ENCODE measurements around the gene CCDC170. TPM values are rescaled to one million over a fixed set of nuclear protein-coding genes. Genes with fewer than 3 reads are reported as not detected.
"Not testable (repeated sequence)": the region's sequence is repeated elsewhere in the genome, so short reads cannot be mapped to it uniquely, and the experiment has no call there.

CCDC170 gene
- total RNA-seq, 1 donor from 2014 or later = 0.07 TPM

DNA sequence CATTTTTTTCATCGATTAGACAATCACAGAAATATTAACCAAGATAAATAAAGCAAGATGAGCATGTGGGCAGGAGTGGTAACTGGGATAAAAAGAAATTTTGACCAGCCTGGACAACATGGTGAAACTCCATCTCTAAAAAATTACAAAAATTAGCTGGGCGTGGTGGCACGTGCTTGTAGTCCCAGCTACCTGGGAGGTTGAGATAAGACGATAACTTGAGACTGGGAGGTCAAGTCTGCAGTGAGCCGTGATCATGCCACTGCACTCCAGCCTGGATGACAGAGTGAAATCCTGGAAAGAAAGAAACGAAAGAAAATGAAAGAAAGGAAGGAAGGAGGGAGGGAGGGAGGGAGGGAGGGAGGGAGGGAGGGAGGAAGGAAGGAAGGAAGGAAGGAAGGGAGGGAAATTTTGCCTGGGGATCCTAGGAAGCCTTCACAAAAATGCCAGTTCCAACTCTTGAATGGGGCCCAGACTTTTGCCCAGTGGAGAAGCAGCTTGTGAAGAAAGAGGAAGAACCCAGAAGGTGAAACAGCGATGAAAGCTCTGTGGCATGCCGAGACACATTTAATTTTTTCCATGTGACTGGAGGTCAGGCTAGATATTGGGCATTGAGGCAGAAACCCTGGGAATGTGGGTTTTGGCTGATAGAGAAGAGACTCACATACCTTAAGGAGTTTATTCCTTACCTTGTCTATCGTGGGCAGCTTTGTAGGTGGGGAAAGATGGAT is 20.3 kb downstream of the CCDC170 start:
- no peak overlapping the region for H3K9ac ChIP-seq
- H3K4me2 ChIP-seq = no peak overlapping the region
- Mint-ChIP-seq H3K9me3 (peaks cover 9% of the 10 kb centered on the region), H3K27ac (peak overlapping the region; percentile 82), H3K36me3 (no peaks in the 10 kb centered on the region), H3K27me3 (ENCODE audit: insufficient read depth, low read depth) (peaks cover 2% of the 10 kb centered on the region), H3K4me3 (no peak overlapping the region), H3K4me1 (no peaks in the 10 kb centered on the region)
- no peak overlapping the region for H2AFZ ChIP-seq (replicated peaks)
- no peaks in the 10 kb centered on the region for H3K4me1 ChIP-seq
- no peak overlapping the region for H3K27ac ChIP-seq
- no peak for DNase-seq (ENCODE audit: low spot score)
- H3K36me3 ChIP-seq = no peaks in the 10 kb centered on the region
- no peaks in the 10 kb centered on the region for H3K79me2 ChIP-seq (ENCODE audit: low read depth)
- H4K20me1 ChIP-seq (ENCODE audit: low read depth) = no peaks in the 10 kb centered on the region
- H3K4me3 ChIP-seq = no peak overlapping the region
- no peaks in the 10 kb centered on the region for H3F3A ChIP-seq (ENCODE audit: low read depth)
- H3K9me3 ChIP-seq (ENCODE audit: low read depth) = no peaks in the 10 kb centered on the region
- TF ChIP-seq EZH2 (IDR thresholded peaks at IDR 0.05) = no peak
- no peak for TF ChIP-seq CTCF (IDR thresholded peaks at IDR 0.05)
- TF ChIP-seq EZH2phosphoT487 (IDR thresholded peaks at IDR 0.05) = no peak
- no peaks in the 10 kb centered on the region for H3K27me3 ChIP-seq

DNA sequence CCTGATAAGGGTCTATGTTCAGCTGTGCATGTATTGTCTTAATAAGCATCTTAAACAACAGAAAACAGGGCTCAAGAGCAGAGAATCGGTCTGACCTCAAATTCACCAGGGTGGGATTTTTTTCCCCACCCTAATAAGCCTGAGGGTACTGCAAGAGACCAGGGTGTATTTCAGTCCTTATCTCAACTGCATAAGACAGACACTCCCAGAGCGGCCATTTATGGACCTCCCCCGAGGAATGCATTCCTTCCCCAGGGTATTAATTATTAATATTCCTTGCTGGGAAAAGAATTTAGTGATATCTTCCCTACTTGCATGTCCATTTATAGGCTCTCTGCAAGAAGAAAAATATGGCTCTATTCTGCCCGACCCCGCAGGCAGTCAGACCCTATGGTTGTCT is 25.2 kb downstream of the CCDC170 start:
- not testable (repeated sequence) for H3K36me3 ChIP-seq; H3K4me3 Mint-ChIP-seq; H3K27ac ChIP-seq; H3F3A ChIP-seq (ENCODE audit: low read depth); H3K9ac ChIP-seq; H2AFZ ChIP-seq (replicated peaks); H3K4me1 Mint-ChIP-seq; H3K36me3 Mint-ChIP-seq; H3K4me1 ChIP-seq; DNase-seq (ENCODE audit: low spot score); H3K27ac Mint-ChIP-seq; H3K4me2 ChIP-seq; H3K27me3 Mint-ChIP-seq (ENCODE audit: insufficient read depth, low read depth); H3K9me3 ChIP-seq (ENCODE audit: low read depth); H3K79me2 ChIP-seq (ENCODE audit: low read depth); H4K20me1 ChIP-seq (ENCODE audit: low read depth); H3K4me3 ChIP-seq; H3K27me3 ChIP-seq
- H3K9me3 Mint-ChIP-seq = peaks cover 31% of the 10 kb centered on the region

DNA sequence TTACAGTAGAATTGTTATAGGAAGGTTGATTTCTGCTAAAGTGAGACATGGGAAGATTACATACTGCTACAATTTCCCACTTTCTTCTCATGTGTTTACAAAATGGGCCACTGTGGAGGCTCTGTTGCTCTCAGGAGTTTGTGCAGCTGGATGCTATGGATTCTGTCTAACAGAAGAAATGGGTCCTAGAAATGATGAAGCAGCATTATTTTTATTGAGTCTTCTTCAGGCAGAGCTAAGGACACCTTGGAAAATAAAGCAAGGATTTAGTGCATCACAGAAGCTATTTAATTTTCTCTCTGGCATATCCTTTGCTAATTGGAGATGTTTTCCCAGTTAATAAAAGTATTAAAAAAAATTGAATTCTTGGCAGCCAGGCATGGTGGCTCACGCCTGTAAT is 29.2 kb downstream of the CCDC170 start:
- Histone ChIP-seq H3F3A (ENCODE audit: low read depth) (no peaks in the 10 kb centered on the region), H4K20me1 (ENCODE audit: low read depth) (no peaks in the 10 kb centered on the region), H3K9ac (no peak overlapping the region), H3K4me1 (no peaks in the 10 kb centered on the region), H3K27me3 (no peaks in the 10 kb centered on the region), H3K4me3 (no peak overlapping the region), H3K4me2 (no peak overlapping the region), H3K27ac (no peak overlapping the region), H3K79me2 (ENCODE audit: low read depth) (no peaks in the 10 kb centered on the region), H2AFZ (replicated peaks) (no peak overlapping the region), H3K36me3 (no peaks in the 10 kb centered on the region), H3K9me3 (ENCODE audit: low read depth) (no peaks in the 10 kb centered on the region)
- Mint-ChIP-seq H3K4me3 (no peak overlapping the region), H3K27me3 (ENCODE audit: insufficient read depth, low read depth) (no peaks in the 10 kb centered on the region), H3K9me3 (peaks cover 39% of the 10 kb centered on the region), H3K27ac (no peak overlapping the region), H3K36me3 (peaks cover 4% of the 10 kb centered on the region), H3K4me1 (no peaks in the 10 kb centered on the region)
- DNase-seq (ENCODE audit: low spot score) = no peak
- TF ChIP-seq EZH2 (IDR thresholded peaks at IDR 0.05) (no peak), EZH2phosphoT487 (IDR thresholded peaks at IDR 0.05) (no peak)

DNA sequence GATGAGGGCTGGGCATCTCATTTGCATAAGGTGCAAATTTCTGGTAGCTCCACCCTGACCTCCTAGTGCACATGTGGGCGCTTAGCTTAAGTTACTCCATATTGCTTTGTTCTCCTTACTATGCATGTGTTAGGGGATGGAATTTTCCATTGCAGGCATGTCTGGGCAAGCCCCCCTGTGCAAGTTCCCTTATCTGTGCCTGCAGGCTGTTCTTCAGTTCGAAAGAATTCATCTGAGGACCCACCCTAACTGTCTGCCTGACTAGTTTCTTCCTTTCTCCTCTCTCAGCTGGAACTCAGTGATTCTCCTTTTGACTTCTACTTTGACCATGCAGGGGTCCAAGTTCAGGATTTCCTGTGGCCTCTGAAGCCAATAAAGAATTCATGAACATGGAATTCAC is 30.2 kb downstream of the CCDC170 start:
- TF ChIP-seq EZH2phosphoT487 (IDR thresholded peaks at IDR 0.05) (no peak), EZH2 (IDR thresholded peaks at IDR 0.05) (no peak), CTCF (IDR thresholded peaks at IDR 0.05) (no peak)
- Mint-ChIP-seq H3K4me3 (no peak overlapping the region), H3K36me3 (peaks cover 4% of the 10 kb centered on the region), H3K27me3 (ENCODE audit: insufficient read depth, low read depth) (no peaks in the 10 kb centered on the region), H3K9me3 (peaks cover 33% of the 10 kb centered on the region), H3K27ac (no peak overlapping the region), H3K4me1 (no peaks in the 10 kb centered on the region)
- Histone ChIP-seq H3K4me1 (no peaks in the 10 kb centered on the region), H3K36me3 (no peaks in the 10 kb centered on the region), H3K9ac (no peak overlapping the region), H3F3A (ENCODE audit: low read depth) (no peaks in the 10 kb centered on the region), H3K4me3 (no peak overlapping the region), H3K27me3 (no peaks in the 10 kb centered on the region), H3K9me3 (ENCODE audit: low read depth) (no peaks in the 10 kb centered on the region), H3K27ac (no peak overlapping the region), H3K4me2 (no peak overlapping the region), H4K20me1 (ENCODE audit: low read depth) (no peaks in the 10 kb centered on the region), H3K79me2 (ENCODE audit: low read depth) (no peaks in the 10 kb centered on the region), H2AFZ (replicated peaks) (no peak overlapping the region)
- no peak for DNase-seq (ENCODE audit: low spot score)

Data from neural progenitor cell (in vitro differentiated cells).